OCI-LY3 (cell line): ENCODE data around the gene HMGXB4.

ENCODE experiments used
- EZH2phosphoT487 ChIP-seq: fragments of 200-600 bp; shearing (Covaris generic); IDR thresholded peaks from 2 replicates; pipeline ENCODE4 v1.6.1; 2018; ENCODE audit warnings: antibody characterized with exemption, mixed run types, low read depth
- TF ChIP-seq, protein P1 (sequence below): fragments of 200-600, 300-600 bp; sonication (generic); IDR thresholded peaks from 2 replicates; pipeline ENCODE4 v1.5.1; 2014; ENCODE audit warnings: antibody characterized with exemption, low read length, low read depth

- TF ChIP-seq, protein P1, sequence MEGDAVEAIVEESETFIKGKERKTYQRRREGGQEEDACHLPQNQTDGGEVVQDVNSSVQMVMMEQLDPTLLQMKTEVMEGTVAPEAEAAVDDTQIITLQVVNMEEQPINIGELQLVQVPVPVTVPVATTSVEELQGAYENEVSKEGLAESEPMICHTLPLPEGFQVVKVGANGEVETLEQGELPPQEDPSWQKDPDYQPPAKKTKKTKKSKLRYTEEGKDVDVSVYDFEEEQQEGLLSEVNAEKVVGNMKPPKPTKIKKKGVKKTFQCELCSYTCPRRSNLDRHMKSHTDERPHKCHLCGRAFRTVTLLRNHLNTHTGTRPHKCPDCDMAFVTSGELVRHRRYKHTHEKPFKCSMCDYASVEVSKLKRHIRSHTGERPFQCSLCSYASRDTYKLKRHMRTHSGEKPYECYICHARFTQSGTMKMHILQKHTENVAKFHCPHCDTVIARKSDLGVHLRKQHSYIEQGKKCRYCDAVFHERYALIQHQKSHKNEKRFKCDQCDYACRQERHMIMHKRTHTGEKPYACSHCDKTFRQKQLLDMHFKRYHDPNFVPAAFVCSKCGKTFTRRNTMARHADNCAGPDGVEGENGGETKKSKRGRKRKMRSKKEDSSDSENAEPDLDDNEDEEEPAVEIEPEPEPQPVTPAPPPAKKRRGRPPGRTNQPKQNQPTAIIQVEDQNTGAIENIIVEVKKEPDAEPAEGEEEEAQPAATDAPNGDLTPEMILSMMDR, result no peak
- TF ChIP-seq EZH2phosphoT487, result no peak
Observed at GRCh38 chr22:35322126-35322525, 64.8 kb downstream of the HMGXB4 start.
